K562 (cell line): Measurements from ENCODE around the gene ASPG. TPM values are rescaled to one million over a fixed set of nuclear protein-coding genes. Genes with fewer than 3 reads are reported as not detected.

Experiments
- CHD7 ChIP-seq: fragments of 200-600 bp; sonication (generic); IDR thresholded peaks from one replicate; pipeline ENCODE4 v1.6.1; 2012; ENCODE audit warnings: mild to moderate bottlenecking, low read depth, low read length, inconsistent platforms
- HES1 ChIP-seq: fragments of 450-650 bp; IDR thresholded peaks from 2 replicates; pipeline ENCODE4 v1.6.1; 2016; ENCODE audit warnings: low read depth, mild to moderate bottlenecking, moderate library complexity
- MAX ChIP-seq: sonication (generic); formaldehyde crosslinking; IDR thresholded peaks from 2 replicates; pipeline ENCODE4 v1.9.0; 2022; ENCODE audit warnings: mild to moderate bottlenecking, missing genetic modification reagents
- POLR2AphosphoS2 ChIP-seq: IDR thresholded peaks from 2 replicates; pipeline ENCODE4 v1.6.1; 2012; ENCODE audit warnings: low read length, improper control_type of control experiment
- PPARD ChIP-seq: fragments of 250-450 bp; sonication (Bioruptor Pico); IDR thresholded peaks from 2 replicates; pipeline ENCODE4 v1.8.0; 2022; ENCODE audit warnings: inconsistent platforms, mild to moderate bottlenecking, moderate library complexity
- PRPF4 ChIP-seq: fragments of 200-400 bp; formaldehyde crosslinking; IDR thresholded peaks from one replicate; pipeline ENCODE4 v1.6.1; 2017; ENCODE audit warnings: low read length, low read depth, mild to moderate bottlenecking; ENCODE audit not compliant: insufficient read depth, poor library complexity, severe bottlenecking
- USF2 ChIP-seq: sonication (generic); formaldehyde crosslinking; IDR thresholded peaks from 2 replicates; pipeline ENCODE4 v1.5.0; 2020; ENCODE audit warnings: missing genetic modification reagents
- ZNF518B ChIP-seq: fragments of 250-450 bp; sonication (Bioruptor Pico); IDR thresholded peaks from 2 replicates; pipeline ENCODE4 v1.5.0; 2021; ENCODE audit warnings: mild to moderate bottlenecking, moderate library complexity
- polyA plus RNA-seq, 8 experiments: library from polyadenylated mRNA; depleted of rRNA in 4 of 8; stranded (reverse) in 5 of 8; unstranded in 3 of 8; fragments of >200 nt; fragmentation: Nextera tagmentation in 2 of 8; fragmentation: Illumina TruSeq in 1 of 8; extraction: Ambion mirVana in 2 of 8; extraction: Trizol in 1 of 8; gene quantifications; 2 replicates each; pipeline versions ENCODE4 v1.2.1 to v1.2.3, GENCODE V29; 2011 to 2014; ENCODE audit warnings: inconsistent platforms in 1 of 8, missing spikeins in 1 of 8
- total RNA-seq, 7 experiments: library from RNA; depleted of rRNA in 6 of 7; stranded (reverse); fragments of >200 nt in 6 of 7; fragmentation: Illumina TruSeq in 2 of 7; extraction: Trizol in 2 of 7; gene quantifications; 2 replicates each; pipeline versions ENCODE4 v1.2.1 to v1.2.3, GENCODE V29; 2011 to 2021; ENCODE audit warnings: low replicate concordance in 1 of 7

The ASPG gene
- total and polyA plus RNA-seq, 9 of the 15 experiments (the other 6 are each of a cell fraction or from before 2014, with no cell fraction given) = 0.18 TPM; not detected in 8

GRCh38 chr14:104158827-104159798, 73.6 kb downstream of the ASPG start (continued):
- peak; percentile 93 for TF ChIP-seq USF2 (CRISPR knock-in tag)
- no peak for TF ChIP-seq PRPF4
- no peak for TF ChIP-seq ZNF518B (CRISPR knock-in tag)
- peak; percentile 88 for TF ChIP-seq MAX (CRISPR knock-in tag)
- no peak for TF ChIP-seq POLR2AphosphoS2
- TF ChIP-seq HES1 = peak; percentile 100
- no peak for TF ChIP-seq PPARD (CRISPR knock-in tag)
- TF ChIP-seq CHD7 = no peak
